Measurements from ENCODE around the gene ALG14.

ALG14 gene

DNA sequence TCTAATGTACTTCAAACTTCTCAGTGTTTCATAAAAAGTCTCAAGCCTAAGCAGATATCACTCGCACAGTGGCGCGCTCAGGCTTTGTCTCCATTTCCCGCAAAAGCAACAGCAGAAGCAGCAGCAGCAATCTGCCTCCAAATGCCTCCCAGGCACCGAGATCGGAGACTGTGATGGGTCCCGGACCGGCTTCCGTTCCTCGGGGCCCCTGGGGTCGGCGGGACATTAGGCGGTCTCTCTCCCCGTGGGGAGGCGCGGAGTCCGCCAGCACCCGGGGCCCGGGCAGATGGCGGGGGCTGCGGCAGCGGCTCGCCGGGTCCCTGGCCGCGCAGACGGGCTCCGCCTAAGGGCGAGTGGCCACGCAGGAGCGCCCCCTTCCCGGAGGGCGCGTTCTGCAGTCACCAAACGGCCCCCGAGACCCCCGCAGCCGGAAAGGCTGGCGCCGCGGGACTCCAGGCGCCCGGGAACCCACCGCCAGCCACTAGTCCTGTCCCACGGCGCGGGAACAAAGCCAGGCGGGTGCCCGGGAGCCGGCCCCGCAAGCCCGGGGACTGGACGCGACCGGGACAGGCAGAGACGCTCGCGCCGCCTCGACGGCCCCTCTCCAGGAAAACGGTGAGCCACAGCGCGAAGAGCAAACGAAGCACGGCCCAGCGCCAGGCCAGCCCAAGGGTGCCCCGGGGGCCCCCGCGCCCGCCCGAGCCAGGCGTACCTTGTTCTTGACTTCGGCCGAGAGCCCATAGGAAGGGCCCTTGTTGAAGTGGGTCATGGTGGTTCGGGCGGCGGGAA, 146.4 kb downstream of the ALG14 start:
- no peak for DNase-seq

DNA sequence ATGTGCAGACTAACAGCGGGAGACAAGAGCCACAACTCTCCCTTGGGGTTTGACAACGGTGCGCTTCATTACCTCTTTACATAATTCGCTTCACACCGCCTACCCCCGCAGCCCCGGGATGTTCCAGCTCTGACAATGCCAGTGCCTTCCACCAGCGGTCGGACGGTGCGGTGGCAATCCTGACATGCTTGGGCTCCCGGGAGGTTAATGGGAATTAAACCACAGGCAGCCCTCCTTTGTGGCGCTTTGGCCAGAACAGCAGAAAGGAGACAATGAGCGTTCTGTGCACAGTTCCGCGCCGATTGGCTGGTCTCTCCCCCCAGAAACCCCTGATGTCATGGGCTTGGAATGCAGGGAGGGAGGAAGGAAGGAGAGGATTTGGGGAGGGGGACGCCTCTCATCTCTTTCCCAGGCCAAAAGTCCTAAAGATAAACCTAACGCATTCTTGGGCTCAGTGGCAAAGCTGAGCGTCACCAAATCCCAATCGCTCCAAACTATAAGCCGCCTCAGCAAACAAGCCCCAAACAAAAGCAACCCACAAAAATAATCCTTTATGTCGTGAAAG, 147.1 kb downstream of the ALG14 start:
- peak; percentile 59 for DNase-seq

DNA sequence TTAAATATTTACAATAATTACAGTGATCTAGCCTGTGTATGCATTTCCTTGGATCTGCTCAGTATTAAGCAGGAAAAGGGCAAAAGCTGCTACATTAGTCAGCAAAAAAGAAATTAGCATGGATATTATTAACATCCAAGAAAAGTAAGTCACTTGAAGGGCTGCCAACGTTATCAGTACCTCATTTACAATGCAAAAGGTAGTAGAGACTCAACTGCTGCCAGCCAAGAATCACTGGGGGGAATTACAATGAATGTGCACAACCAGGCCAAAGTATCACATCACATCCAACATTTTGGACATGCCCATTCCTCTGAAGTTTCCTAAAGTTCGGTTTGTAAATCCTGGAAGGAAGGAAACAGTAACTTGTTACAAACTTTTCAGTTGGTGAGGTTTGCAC, 147.7 kb downstream of the ALG14 start:
- no peak for DNase-seq
